SU-DHL-6 (cell line): ENCODE measurements around the gene GNAS.

Experiments used
- H2AFZ ChIP-seq: fragments of 200-600 bp; sonication (generic); 2 replicates; pipeline ENCODE4 v1.6.1; 2014; ENCODE audit warnings: low read depth, mild to moderate bottlenecking, moderate library complexity, mixed read lengths, antibody characterized with exemption, low read length; ENCODE audit not compliant: severe bottlenecking
- H3F3A ChIP-seq: fragments of 200-600 bp; shearing (Covaris generic); 2 replicates; pipeline ENCODE4 v1.6.0; 2016; ENCODE audit warnings: antibody characterized with exemption, mild to moderate bottlenecking; ENCODE audit not compliant: insufficient read depth
- H3K27ac ChIP-seq: fragments of 200-600 bp; sonication (generic); 2 replicates; pipeline ENCODE4 v1.5.1; 2016; ENCODE audit warnings: low read depth, mild to moderate bottlenecking, low read length, moderate library complexity, mixed read lengths
- H3K27me3 ChIP-seq: fragments of 200-600 bp; sonication (generic), shearing (Covaris generic); 2 replicates; pipeline ENCODE4 v1.6.0; 2014; ENCODE audit warnings: mild to moderate bottlenecking, low read length
- H3K36me3 ChIP-seq: fragments of 200-600 bp; sonication (generic); 2 replicates; pipeline ENCODE4 v1.6.1; 2014; ENCODE audit warnings: mild to moderate bottlenecking, low read length, mixed read lengths
- H3K4me2 ChIP-seq: fragments of 300-600, 200-600 bp; shearing (Covaris generic), sonication (generic); 2 replicates; pipeline ENCODE4 v1.6.0; 2014; ENCODE audit warnings: low read length, low read depth, mild to moderate bottlenecking; ENCODE audit not compliant: poor library complexity, severe bottlenecking
- H3K4me3 ChIP-seq: fragments of 200-600 bp; sonication (generic); 2 replicates; pipeline ENCODE4 v1.5.1; 2014; ENCODE audit warnings: antibody characterized with exemption, low read length, mild to moderate bottlenecking, mixed read lengths; ENCODE audit not compliant: insufficient read depth, poor library complexity, severe bottlenecking
- H3K79me2 ChIP-seq: fragments of 200-600 bp; sonication (generic); 2 replicates; pipeline ENCODE4 v1.6.1; 2014; ENCODE audit warnings: mild to moderate bottlenecking, low read length, moderate library complexity; ENCODE audit not compliant: insufficient read depth
- H3K9ac ChIP-seq: fragments of 200-600 bp; sonication (generic); 2 replicates; pipeline ENCODE4 v1.7.0; 2014; ENCODE audit warnings: mild to moderate bottlenecking, low read length
- H3K9me2 ChIP-seq: fragments of 200-600 bp; sonication (generic); replicated peaks from 2 replicates; pipeline ENCODE4 v1.6.1; 2014; ENCODE audit warnings: low read length; ENCODE audit not compliant: insufficient read depth
- H3K9me3 ChIP-seq: fragments of 200-600 bp; sonication (generic); 2 replicates; pipeline ENCODE4 v1.6.1; 2014; ENCODE audit warnings: low read length, mixed read lengths; ENCODE audit not compliant: insufficient read depth
- H4K20me1 ChIP-seq: fragments of 200-600 bp; sonication (generic); 2 replicates; pipeline ENCODE4 v1.6.1; 2014; ENCODE audit warnings: low read depth, mild to moderate bottlenecking, antibody characterized with exemption, low read length, moderate library complexity, mixed read lengths
- CTCF ChIP-seq: fragments of 200-600 bp; sonication (generic); IDR thresholded peaks from one replicate; pipeline ENCODE4 v1.5.1; 2017; ENCODE audit warnings: antibody characterized with exemption, mild to moderate bottlenecking, low read length, moderate library complexity; ENCODE audit not compliant: insufficient read depth, poor library complexity, severe bottlenecking
- EZH2phosphoT487 ChIP-seq: fragments of 200-600 bp; sonication (generic), shearing (Covaris generic); conservative IDR thresholded peaks from 2 replicates; pipeline ENCODE4 v1.6.1; 2018; ENCODE audit warnings: mild to moderate bottlenecking, antibody characterized with exemption, low read length, moderate library complexity, mixed read lengths

The GNAS gene

GRCh38 chr20:58894652-58895447 is 42.3 kb downstream of the GNAS start:
- no peaks in the 10 kb centered on the region for H3K9me2 ChIP-seq
- H3K79me2 ChIP-seq, result peaks cover 82% of the 10 kb centered on the region
- no peaks in the 10 kb centered on the region for H3K27me3 ChIP-seq
- H3K27ac ChIP-seq, result peak overlapping the region; percentile 89; the same call in 1 of the 2 replicates
- H4K20me1 ChIP-seq, result peaks cover 31% of the 10 kb centered on the region
- peak overlapping the region; percentile 99 for H3K4me2 ChIP-seq
- H3K36me3 ChIP-seq, result peaks cover 37% of the 10 kb centered on the region; the same call in 1 of the 2 replicates
- peaks cover 23% of the 10 kb centered on the region for H3F3A ChIP-seq
- peak overlapping the region; percentile 95 for H3K9ac ChIP-seq
- no peak overlapping the region for H2AFZ ChIP-seq
- peak overlapping the region; percentile 87 for H3K4me3 ChIP-seq
- no peaks in the 10 kb centered on the region for H3K9me3 ChIP-seq
- TF ChIP-seq EZH2phosphoT487 (no peak), CTCF (no peak)

GRCh38 chr20:58895448-58896180 is 43.1 kb downstream of the GNAS start:
- Histone ChIP-seq H3K9me3 (no peaks in the 10 kb centered on the region), H3K4me3 (no peak overlapping the region), H2AFZ (no peak overlapping the region), H3K36me3 (peaks cover 41% of the 10 kb centered on the region; the same call in 1 of the 2 replicates), H3K27ac (peak overlapping the region; percentile 89; the same call in 1 of the 2 replicates), H4K20me1 (peaks cover 33% of the 10 kb centered on the region), H3K79me2 (peaks cover 87% of the 10 kb centered on the region), H3K27me3 (no peaks in the 10 kb centered on the region), H3K4me2 (no peak overlapping the region), H3K9me2 (no peaks in the 10 kb centered on the region), H3F3A (peaks cover 28% of the 10 kb centered on the region), H3K9ac (no peak overlapping the region)
- TF ChIP-seq CTCF (no peak), EZH2phosphoT487 (no peak)

GRCh38 chr20:58896820-58897219 is 44.3 kb downstream of the GNAS start:
- Histone ChIP-seq H3K4me2 (no peak overlapping the region), H3K79me2 (peaks cover 99% of the 10 kb centered on the region), H3K9me2 (no peaks in the 10 kb centered on the region), H3K9ac (no peak overlapping the region), H3F3A (peaks cover 32% of the 10 kb centered on the region), H2AFZ (no peak overlapping the region), H4K20me1 (peaks cover 38% of the 10 kb centered on the region), H3K9me3 (no peaks in the 10 kb centered on the region), H3K27me3 (no peaks in the 10 kb centered on the region), H3K36me3 (peaks cover 48% of the 10 kb centered on the region; the same call in 1 of the 2 replicates), H3K4me3 (no peak overlapping the region), H3K27ac (no peak overlapping the region)
- TF ChIP-seq EZH2phosphoT487 (no peak), CTCF (no peak)
